GM12892 (cell line): ENCODE data around the gene FAM193A.

Source experiments
- DNase-seq: peaks from one replicate; pipeline ENCODE4 v3.0.0; 2011; ENCODE audit not compliant: insufficient read length
- FAIRE-seq: peaks from 2 replicates; lab custom pipeline; 2011; peaks lifted over from hg19 to GRCh38; lab: Jason Lieb, UNC
- POLR2A ChIP-seq: IDR thresholded peaks from 2 replicates; pipeline ENCODE4 v1.6.1; 2011; ENCODE audit warnings: low read depth, low read length, control low read depth
- POLR2AphosphoS5 ChIP-seq: IDR thresholded peaks from 2 replicates; pipeline ENCODE4 v1.6.1; 2011; ENCODE audit warnings: low read depth, low read length, control low read depth
- TAF1 ChIP-seq: IDR thresholded peaks from 2 replicates; pipeline ENCODE4 v1.6.1; 2011; ENCODE audit warnings: low read depth, mild to moderate bottlenecking, control low read depth, low read length, borderline replicate concordance

The FAM193A gene

GRCh38 chr4:2558301-2558700 lies 21.9 kb downstream of the FAM193A start:
- FAIRE-seq (no peak), DNase-seq (no peak)
- TF ChIP-seq POLR2A (no peak), POLR2AphosphoS5 (no peak), TAF1 (no peak)

DNA sequence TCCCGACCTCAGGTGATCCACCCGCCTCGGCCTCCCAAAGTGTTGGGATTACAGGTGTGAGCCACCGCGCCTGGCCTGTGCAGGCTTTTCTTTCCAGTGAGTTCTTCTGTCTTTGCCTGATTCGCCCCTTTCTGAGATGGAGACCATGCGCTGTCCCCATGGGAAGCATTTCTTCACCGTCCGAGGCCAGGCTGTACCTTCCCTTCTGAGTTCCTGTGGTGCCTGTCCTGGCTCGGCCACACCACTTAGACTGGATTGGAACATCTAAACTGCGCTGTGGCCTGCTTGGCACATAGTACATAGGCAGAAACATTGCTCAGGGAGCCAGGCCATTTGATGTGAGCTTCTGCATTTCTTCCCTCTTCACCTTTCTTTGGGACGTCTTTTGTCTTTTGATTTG lies 23.7 kb downstream of the FAM193A start:
- TF ChIP-seq POLR2AphosphoS5: no peak
- TF ChIP-seq POLR2A: no peak
- no peak for TF ChIP-seq TAF1
- DNase-seq: no peak
- FAIRE-seq: no peak

DNA sequence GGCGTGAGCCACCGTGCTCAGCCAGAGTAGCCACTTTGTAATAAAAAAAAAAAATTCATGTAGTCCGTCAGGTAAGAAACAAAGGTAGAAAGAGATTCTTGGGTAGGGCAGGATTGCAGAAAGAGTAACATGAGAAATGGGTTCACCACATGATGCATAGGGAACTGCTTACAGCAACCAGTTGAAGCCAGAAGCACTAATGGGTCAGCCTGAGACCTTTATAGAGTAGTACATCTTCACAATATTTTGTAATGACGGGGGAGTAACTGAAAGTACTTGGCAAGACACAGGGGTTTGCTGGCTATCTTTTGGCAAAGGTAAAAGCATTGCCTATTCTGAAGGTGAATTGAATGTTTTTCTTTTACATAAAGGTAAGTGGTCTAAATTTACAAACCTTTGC lies 29.1 kb downstream of the FAM193A start:
- DNase-seq (no peak), FAIRE-seq (no peak)
- TF ChIP-seq TAF1 (no peak), POLR2A (no peak), POLR2AphosphoS5 (no peak)

DNA sequence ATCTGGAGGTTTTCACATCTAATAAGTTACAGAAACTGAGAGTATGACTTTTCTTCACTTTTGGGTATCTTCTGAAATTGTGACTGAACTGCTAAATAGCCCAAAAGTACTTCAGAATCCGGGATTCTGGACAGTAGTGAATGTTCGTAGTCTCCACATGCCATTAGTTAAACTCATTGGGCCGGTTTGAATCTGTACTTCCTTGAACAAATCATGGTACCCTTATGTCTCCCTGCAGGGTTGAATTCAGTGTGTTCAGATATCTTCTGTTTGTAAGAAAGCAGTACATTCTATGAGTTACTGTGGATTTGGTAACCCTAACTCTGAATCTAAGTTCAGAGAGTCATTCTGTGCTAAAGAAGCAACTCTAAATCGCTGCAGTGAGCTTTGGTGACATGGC lies 33.6 kb downstream of the FAM193A start:
- no peak for DNase-seq
- no peak for TF ChIP-seq POLR2AphosphoS5
- TF ChIP-seq POLR2A: no peak
- no peak for TF ChIP-seq TAF1
- FAIRE-seq: no peak

GRCh38 chr4:2570551-2571222 lies 34.2 kb downstream of the FAM193A start:
- DNase-seq: peak; percentile 34
- TF ChIP-seq POLR2A: no peak
- no peak for TF ChIP-seq TAF1
- no peak for TF ChIP-seq POLR2AphosphoS5
- no peak for FAIRE-seq

- no peak for TF ChIP-seq POLR2A
- TF ChIP-seq POLR2AphosphoS5: no peak
- TF ChIP-seq TAF1: no peak
- DNase-seq (no peak), FAIRE-seq (no peak)
Measured at GRCh38 chr4:2572076-2572475, 35.6 kb downstream of the FAM193A start.

GRCh38 chr4:2572866-2573265 lies 36.4 kb downstream of the FAM193A start:
- TF ChIP-seq TAF1 (no peak), POLR2A (no peak), POLR2AphosphoS5 (no peak)
- DNase-seq (no peak), FAIRE-seq (no peak)

GRCh38 chr4:2574009-2574408 lies 37.6 kb downstream of the FAM193A start:
- DNase-seq (no peak), FAIRE-seq (no peak)
- TF ChIP-seq TAF1 (no peak), POLR2AphosphoS5 (no peak), POLR2A (no peak)

GRCh38 chr4:2574863-2575262 lies 38.4 kb downstream of the FAM193A start:
- DNase-seq (no peak), FAIRE-seq (no peak)
- TF ChIP-seq POLR2A (no peak), POLR2AphosphoS5 (no peak)

DNA sequence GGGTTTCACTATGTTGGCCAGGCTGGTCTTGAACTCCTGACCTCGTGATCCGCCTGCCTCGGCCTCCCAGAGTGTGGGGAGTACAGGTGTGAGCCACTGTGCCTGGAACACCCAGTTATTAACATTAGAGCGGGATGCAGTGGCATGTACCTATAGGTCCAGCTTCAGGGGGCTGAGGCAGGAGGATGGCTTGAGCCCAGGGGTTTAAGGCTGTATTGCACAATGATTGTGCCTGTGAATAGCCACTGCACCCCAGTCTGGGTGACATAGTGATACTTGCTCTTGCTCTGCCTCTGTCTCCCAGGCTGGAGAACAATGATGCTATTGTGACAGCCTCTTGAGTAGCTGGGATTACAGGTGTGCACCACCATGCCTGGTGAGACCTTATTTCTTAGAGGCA lies 39.8 kb downstream of the FAM193A start:
- TF ChIP-seq TAF1 (no peak), POLR2AphosphoS5 (no peak), POLR2A (no peak)
- FAIRE-seq (no peak), DNase-seq (no peak)

GRCh38 chr4:2578106-2578505 lies 41.7 kb downstream of the FAM193A start:
- no peak for TF ChIP-seq POLR2A
- FAIRE-seq: no peak
- no peak for DNase-seq

DNA sequence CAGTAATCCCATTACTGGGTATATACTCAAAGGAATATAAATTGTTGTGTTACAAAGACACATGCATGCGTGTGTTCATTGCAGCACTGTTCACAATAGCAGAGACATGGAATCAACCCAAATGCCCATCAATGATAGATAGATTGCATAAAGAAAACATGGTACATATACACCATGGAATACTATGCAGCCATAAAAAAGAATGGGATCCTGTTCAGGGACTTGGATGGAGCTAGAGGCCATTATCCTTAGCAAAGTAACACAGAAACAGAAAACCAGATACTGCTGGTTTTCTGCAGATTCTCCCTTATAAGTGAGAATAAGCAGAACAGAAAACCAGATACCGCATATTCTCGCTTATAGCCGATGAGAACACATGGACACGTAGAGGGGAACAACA lies 43.5 kb downstream of the FAM193A start:
- DNase-seq (no peak), FAIRE-seq (no peak)
- TF ChIP-seq TAF1: no peak
- TF ChIP-seq POLR2A: no peak
- no peak for TF ChIP-seq POLR2AphosphoS5

GRCh38 chr4:2583092-2583491 lies 46.6 kb downstream of the FAM193A start:
- no peak for TF ChIP-seq TAF1
- no peak for TF ChIP-seq POLR2AphosphoS5
- no peak for TF ChIP-seq POLR2A
- DNase-seq: no peak
- FAIRE-seq: no peak
